Fibroblast of skin of abdomen (primary cell): ENCODE data around the gene EIF2A.
"Not testable (repeated sequence)": the region's sequence is repeated elsewhere in the genome, so short reads cannot be mapped to it uniquely, and the experiment has no call there.

Experiments
- DNase-seq: peaks from one replicate; pipeline ENCODE4 v3.0.0-alpha.2; 2013

The EIF2A gene

DNA sequence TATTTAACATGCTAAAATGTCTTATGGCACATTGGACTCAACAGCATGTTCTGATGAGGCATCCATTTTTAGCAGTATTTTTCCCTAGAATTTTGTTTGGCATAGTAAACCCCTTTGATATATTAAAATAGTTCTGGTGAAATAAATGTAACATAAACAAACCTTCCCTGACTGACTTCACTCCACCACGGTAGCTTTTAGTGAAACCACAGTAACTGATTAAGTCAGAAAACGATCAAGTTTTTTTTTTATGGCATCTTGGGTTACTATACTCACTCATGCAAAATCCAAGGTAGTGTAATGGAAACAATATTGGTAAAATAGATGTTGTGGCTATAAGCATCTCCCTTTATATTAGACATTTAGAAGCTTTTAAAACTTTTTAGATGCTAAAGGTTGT lies 3.1 kb upstream of the EIF2A start:
- DNase-seq: no peak

DNA sequence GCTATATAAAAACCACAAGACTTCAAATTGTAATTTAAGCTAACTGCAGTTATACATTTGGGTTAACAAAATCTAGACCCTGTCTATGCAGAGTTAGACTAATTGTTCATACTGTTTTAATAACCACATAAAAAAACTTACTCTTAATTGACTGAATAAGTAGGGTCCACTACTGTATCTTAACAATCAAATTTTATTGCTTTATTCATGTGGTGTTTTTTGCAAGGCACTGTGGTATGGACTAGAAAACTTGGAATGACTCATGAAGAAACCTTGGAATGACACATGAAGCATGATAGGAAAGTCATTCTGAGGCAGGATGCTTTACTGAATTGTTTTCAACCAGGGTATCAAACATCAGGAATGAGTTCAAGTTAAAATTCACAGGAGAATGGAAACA lies 2.5 kb upstream of the EIF2A start:
- peak; percentile 75 for DNase-seq

DNA sequence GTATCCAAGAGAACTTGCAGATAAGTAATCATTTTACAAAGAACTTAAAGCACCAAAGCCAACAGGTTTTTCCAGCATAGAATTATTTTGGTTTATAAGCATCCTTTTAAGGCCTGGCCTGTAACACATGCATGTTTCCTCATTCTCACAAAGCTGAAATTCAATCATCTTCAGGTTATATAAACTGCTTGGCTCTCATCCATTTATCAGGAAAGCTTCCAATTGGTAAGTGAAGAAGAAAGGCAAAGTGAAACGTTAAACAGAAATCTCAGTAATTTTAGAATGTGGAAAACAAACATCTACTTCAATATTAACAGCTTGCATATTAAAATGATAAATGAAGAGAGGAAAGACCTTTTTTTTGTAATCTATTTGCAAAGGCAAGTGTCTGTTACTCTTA lies 1.9 kb upstream of the EIF2A start:
- peak; percentile 12 for DNase-seq

DNA sequence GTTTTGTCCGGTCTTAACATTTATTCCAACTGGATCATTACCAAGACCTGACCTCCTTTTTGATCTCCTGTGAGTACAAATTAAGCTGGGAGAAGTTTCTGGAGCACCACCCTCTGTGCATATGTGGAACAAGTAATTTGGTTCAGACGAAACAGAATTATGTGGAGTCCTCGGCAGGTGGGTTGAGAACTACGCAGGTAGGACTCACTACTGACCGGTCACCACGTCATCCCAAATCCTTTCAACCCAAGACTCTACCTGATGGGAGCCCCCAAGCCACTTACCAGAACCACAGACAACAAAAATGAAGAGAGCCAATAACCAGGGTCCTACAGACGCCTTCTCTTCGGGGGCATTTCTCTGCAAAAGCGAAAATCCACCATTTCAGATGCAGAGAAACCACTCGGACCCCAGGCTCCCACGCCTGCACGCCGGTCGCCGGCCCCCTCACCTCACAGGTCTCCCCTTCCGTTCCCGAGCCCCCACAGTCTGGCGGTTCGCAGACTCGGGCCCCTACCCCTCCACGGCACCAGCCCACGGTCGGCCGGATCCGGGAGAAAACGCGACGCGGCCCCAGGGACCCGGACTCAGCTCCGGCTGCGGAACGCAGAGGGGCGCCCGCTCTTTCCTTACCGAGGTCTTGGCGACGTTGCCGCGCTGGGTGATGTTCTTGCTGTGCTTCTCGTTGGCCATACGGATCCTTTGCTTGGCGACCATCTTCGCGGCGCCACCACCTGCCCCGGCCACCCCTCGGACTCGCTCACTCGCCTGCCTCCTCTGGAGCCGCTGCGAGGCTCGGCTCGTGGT lies 965 bp upstream of the EIF2A start:
- no peak for DNase-seq

DNA sequence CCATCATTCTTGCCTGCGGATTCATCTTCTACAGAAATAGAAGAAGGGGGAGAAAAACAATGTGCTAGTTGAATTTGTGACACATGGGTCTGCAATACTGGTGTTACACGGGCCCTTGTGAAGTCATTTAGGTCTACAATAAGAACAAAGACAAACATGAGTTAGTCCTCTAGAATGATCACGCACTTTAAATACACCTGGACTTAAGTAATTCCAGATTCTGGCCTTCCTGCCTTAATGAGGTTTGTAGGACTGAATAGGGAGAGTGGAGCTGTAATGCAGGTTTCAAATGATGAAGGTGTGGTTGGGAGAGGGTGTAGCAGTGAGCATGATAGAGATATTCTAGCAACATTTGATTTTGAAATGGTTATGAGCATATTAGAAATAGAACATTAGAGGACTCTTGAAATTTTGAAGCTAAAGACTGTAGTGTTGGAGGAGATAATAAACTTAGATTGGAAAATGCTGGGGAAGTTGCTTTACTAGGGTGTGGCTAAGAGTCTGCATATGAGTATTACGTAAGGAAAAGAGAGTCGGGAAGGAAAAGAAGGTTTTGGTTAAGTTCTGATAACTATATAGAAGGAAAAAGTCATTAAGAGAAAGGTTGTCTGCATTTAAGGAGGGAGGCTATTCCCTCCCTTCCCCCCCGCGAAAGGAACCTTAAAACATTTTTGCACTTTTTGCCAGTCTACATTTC lies 606 bp downstream of the EIF2A start:
- DNase-seq: no peak

DNA sequence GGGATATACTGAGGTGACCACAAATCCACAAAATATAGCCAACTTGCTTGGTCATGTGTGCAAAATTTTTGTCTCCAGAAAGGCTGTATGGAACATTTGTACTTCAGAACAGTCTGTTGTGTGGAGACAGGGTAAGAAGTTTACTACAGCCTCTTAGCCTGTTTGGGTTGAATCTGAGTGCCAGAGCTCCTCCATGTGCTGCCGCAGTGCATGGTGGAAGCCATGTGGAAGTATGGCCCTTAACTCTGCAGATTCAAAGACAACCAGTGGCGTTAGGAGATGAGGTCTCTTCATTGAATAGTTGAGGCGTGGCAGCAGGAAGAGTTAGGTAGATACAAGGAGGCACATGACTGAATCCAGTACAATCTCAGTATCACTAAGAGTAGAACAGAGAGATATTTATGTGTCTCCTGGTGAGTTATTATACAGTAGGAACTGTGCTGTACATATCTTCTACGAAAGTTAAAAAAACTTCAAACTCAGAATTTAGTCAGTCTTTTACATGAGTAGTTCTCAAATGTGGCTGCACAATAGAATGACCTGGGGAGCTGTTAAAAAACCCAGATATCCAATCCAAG lies 9.4 kb downstream of the EIF2A start:
- no peak for DNase-seq

DNA sequence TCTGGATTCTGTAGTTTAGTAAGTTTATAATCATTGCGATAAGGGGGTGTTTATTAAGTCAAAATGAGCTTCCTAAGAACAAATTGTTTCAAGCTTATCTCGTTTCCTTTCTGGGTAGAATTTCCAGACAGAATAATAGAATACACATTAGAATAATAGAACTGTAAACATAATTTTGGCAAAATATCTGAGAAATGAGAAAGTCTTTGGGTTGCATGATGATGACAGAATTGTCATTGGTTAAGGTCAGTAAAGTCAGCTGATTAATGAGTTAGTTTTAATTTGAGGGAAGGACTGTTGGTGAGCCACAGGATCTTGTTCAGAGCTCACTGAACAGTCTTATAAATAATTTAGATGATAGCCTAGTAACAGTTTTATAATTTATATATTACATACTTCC lies 10.2 kb downstream of the EIF2A start:
- DNase-seq: no peak

DNA sequence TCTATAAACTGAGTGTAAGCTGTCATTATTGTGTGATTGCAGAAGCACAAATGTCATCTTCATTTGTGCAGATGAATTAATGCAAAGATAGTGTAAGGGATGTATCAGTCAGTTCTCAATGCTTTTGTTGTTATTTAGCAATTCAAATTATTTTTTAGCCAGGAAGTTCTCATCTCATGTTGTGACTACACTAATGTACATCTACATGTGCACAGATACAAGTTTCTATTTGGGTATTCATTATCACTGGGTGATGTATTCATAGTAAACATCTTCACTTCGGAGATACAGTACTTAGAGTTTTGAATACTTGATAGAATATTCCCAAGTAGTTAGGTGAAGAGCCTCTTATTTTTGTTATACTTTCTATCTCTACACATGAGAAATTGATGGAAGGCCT lies 11.1 kb downstream of the EIF2A start:
- DNase-seq: no peak

DNA sequence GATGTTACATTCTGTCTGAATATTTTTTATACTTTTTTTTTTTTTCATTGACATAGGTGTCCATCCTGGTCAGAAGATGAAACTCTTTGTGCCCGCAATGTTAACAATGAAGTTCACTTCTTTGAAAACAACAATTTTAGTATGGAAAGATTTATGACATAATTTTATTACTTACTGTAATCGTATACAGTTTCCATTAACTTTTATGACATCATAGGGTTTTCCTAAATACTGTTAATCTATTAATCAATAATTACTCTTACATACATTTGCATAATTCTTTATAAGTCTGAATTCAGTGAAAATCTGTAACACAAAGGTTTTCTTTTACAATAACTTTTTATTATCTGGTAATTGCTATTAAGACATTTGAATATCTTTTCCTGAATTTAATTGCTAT lies 17.7 kb downstream of the EIF2A start:
- DNase-seq: no peak

DNA sequence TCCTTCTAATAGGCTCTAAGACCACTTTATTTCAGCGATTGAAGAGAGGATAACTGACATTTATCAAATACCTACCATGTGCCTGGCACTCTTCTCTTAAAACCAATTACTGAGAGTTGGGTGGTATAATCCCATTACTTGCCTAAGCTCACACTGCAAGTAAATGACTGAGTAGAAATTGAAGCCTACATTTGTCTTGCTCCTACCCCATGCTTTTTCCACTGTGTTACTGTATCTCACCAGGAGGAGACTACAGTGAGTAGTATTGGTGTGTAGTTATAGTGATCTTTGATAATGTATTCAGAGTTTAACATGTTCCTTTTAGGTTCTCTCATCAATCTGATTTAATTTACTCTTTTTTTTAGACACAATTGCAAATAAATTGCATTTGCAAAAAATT lies 20.7 kb downstream of the EIF2A start:
- no peak for DNase-seq

DNA sequence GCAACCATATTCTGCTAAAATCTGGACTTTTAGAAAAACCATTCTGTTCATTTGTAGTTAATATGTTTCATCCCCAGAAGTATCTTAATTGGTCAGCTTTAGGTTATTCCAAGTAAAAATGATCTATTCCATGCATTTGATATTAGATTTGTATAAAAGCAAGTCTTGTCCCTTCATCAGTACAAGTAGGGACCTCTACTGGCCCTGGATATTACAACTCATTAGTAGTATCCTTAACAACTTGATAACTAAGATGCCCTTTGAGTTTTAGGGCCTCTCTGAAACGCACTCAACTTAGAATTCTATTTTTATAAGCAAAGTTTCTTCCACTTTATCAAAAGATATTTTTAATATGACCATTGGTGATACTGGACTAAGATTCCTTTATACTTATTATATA lies 31.3 kb downstream of the EIF2A start:
- no peak for DNase-seq

DNA sequence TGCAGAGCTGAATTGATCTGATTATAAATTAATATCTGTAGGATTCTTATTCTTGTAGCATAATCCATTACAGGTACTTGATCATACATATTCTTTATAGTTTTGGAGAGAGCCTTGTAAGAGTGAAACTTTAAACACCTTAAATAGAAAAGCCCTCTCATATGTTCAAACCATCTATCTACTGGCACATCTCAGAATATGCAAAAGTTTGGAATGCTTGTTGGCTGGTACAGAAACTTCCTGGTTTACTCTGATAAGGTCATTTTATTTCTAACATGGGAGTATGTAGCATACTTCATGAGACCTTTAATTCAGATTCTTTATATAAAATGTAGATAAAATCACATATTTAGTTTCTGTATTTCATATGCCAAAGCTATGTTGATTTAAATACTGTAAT lies 34.6 kb downstream of the EIF2A start:
- DNase-seq: no peak

DNA sequence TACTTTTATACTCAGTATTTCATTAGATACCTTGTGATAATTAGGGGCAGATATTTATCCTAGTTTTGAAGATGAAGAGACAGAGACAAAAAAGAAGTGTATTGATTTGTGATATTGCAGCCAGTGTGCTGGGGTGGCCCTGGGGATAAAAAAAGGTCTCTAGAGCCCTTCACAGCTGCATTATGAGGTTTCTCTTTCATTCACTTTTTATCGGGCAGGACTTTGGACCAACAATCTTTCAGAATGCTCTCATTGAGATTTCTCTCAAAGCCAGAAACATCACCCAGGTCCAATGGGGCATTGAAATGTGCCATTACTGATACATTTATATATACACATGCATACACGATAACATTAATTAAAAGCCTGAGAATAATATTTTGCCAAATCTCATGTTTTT lies 36.0 kb downstream of the EIF2A start:
- DNase-seq: no peak

DNA sequence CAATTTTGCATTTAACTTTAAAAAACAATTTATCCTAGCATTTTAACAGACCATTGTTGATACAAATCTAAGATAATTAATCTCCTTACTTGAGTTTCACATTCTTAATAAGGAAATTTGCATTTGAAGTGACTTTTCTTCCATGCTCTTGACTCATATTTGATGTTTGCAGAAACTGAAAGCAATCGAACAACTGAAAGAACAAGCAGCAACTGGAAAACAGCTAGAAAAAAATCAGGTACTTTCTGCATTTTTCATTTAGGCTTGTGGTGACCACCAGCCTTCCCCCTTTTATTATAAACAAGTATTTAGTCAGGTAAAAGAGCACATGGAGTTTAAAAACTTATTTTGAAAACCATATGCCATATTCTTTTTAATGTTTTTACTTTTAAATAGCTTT lies 36.4 kb downstream of the EIF2A start:
- DNase-seq: no peak

DNA sequence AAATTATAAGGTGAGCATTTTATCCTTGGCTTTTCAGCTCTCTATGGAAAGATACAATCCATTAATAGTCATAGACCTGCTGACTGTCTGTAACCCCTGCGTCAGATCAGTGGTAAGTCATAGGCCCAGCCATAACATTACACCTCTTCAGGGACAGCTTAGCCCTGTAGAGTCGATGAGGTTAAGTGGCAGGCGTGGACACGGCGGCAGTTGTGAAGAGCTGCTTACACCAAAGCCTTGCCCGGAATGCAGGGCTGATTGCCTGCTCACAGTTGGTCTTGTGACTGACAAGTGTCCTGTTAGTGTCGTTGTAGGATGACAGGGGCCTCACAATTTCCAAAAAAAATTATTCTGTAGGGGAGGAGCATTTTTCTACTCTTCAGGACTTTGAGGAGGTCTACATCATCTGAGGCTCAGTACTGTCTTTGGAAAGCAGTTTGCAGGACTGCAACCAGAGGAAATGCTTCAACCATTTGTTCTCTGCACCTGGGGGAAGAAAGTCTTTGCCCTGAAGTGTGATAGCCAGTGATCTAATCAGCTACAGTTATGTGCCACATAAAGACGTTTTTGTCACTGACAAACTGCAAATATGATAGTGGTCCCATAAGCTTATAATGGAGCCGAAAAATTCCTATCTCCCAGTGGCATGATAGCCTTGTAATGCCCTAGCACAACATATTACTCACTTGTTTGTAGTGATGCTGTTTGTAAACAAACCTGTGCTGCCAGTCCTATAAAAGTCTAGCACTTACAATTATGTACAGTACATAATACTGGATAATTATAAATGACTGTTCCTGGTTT lies 41.6 kb downstream of the EIF2A start:
- DNase-seq: no peak

DNA sequence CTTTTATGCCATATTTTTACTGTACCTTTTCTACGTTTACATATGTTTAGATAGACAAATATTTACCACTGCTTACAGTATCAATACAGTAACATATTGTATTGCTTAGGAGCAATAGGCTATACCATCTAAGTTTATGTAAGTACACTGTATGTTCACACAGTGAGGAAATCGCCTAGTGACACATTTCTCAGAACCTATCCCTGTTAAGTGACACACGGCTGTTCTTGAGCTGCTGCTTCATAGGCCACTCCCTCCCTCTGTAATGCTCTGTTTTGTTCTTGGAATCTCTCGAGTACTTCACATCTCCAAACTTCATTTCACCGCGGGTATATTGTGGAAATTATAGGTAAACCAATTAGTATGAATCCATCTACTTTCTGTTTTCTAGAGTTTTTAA lies 43.2 kb downstream of the EIF2A start:
- no peak for DNase-seq

DNA sequence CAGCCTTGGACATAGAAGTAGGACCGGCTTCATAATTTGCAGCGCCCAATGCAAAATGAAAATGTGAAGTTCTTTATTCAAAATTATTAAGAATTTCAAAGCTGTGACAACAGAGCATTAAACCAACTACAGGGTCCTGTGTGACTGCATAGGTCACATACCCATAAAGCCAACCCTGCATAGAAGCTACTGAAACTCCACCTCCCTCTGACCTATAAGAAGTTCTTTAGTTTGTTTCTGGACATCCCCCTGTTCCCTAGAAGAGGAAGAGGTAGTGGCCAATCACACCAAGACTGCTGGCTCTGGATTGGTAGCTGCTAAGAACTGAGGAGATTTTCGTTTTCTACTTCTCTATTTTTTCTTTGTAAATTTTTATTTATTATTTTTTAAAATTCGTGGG lies 47.6 kb downstream of the EIF2A start:
- DNase-seq: no peak

DNA sequence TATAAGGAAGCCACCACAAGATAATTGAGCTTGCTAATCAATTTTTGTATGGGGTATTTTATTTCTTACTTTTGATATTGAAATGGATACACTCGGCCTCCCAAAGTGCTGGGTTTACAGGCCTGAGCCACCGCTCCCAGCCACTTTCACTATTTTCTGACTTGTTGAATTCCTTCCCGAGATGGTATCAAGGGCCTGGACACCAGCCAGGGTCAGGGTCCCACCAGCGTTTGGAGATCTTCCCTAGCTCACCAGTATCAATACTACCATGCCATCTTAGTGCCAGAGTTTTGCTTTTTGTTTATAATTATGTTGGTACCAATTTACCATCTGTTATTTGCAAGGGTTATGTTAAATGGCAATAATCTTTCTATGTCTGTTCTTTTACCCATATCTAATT lies 51.1 kb downstream of the EIF2A start:
- DNase-seq: no peak

DNA sequence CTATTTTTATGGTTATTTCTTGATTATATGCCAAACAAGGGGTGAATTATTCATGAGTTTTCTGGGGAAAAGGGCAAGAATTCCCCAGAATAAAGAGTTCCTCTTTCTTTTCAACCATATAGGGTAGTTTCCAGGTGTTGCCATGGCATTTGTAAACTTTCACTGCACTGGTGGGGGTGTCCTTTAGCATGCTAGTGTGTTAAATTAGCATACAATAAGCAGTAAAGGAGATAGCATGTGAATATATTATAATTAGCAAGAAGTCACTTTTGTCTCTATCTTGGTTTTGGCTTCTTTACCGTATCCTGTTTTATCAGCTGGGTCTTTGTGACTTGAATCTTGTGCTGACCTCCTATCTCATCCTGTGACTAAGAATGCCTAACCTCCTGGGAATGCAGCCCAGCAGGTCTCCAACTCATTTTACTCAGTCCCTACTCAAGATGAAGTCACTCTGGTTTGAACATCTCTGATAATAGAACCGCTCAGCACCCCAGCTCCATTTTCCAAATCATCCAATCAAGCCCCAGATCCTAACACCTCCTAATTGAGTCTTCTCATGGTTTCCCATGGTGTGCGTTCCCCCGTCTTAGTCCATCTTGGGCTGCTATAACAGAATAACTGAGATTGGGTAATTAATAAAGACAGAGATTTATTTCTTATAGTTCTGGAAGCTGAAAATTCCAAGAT lies 53.2 kb downstream of the EIF2A start:
- DNase-seq: peak; percentile 56

DNA sequence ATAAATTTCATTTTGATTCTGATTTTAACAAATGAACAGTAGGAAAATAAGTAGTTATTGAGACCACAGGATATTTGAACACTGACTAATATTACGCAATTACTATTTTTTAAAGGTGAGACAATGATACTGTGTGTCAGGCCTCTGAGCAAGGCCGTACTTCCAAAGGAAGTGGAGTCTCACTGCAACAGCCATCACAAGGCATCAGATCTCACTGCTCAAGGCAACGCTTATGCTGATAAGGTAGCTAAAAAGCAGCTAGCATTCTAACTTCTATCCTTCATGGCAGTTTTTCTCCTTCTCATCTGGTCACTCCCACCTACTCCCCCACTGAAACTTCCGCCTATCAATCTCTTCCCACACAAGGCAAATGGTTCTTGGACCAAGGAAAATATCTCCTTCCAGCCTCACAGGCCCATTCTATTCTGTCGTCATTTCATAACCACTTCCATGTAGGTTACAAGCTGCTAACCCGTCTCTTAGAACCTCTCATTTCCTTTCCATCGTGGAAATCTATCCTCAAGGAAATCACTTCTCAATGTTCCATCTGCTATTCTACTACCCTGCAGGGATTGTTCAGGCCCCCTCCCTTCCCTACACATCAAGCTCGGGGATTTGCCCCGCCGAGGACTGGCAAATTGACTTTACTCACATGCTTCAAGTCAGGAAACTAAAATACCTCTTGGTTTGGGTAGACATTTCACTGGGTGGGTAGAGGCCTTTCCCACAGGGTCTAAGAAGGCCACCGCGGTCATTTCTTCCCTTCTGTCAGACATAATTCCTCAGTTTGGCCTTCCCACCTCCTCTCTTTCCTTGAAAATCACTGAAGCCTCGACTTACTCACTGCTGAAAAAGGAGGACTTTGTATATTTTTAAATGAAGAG lies 54.3 kb downstream of the EIF2A start:
- not testable (repeated sequence) for DNase-seq

DNA sequence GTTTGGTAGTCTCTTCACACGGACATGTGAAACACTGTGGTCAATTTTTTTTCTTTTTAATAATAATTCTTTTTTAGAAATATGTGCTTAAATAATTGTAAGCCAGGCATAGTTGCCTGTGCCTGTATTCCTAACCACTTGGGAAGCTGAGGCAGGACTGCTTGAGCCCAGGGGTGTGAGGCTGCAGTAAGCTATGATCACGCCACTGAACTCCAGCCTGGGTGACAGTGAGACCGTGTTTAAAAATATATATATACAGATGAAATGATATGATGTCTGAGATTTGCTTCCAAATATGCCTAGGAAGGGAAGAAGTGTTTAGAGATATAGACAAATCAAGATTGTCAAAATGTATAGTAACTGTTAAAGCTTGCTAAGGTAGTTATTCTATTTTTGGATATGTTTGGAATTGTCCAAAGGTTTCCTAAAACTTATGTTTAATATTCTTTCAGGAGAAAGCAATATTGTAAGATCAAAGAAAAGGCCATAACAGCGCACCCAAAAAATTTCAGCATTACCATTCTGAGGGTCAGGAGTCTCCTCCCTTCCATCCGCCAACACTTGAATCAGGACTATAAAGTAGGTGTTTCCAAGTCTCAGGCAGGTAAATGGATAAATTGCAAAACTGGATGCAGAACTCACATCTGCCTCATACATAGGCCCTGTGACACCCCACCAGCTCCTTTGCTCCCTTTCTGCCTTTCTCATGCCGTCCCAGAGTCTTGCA lies 56.0 kb downstream of the EIF2A start:
- no peak for DNase-seq
